H1 (cell line): ENCODE measurements around the gene DGKZ. TPM values are rescaled to one million over a fixed set of nuclear protein-coding genes. Genes with fewer than 3 reads are reported as not detected.

Source experiments
- CTCF ChIA-PET: fragments of 300-600 bp; sonication (Branson Sonifier 250); formaldehyde crosslinking; loops from one replicate; lab custom pipeline; 2021; ENCODE audit not compliant: partially characterized antibody; lab: Charles Lee
- POLR2A ChIA-PET: fragments of 300-600 bp; sonication (Branson Sonifier 250); formaldehyde crosslinking; loops from one replicate; lab custom pipeline; 2021; ENCODE audit warnings: inconsistent platforms; ENCODE audit not compliant: partially characterized antibody; lab: Charles Lee
- DNase-seq, 2 experiments: peaks; one replicate each; pipeline versions ENCODE4 v3.0.0 to v3.0.0-alpha.2; 2010 to 2022; ENCODE audit warnings: low spot score in 2 of 2, low read depth in 1 of 2, mixed read lengths in 1 of 2
- FAIRE-seq: peaks from 2 replicates; lab custom pipeline; 2011; peaks lifted over from hg19 to GRCh38; lab: Jason Lieb, UNC
- H2AFZ ChIP-seq: 2 replicates; pipeline ENCODE4 v1.8.1; 2012; ENCODE audit warnings: low read length, inconsistent platforms
- H2AK5ac ChIP-seq: 2 replicates; pipeline ENCODE4 v1.6.1; 2013; ENCODE audit warnings: low read depth, low read length
- H2BK120ac ChIP-seq: replicated peaks from 2 replicates; pipeline ENCODE3; 2013; ENCODE audit warnings: low read depth, low read length, inconsistent platforms
- H2BK12ac ChIP-seq: 2 replicates; pipeline ENCODE4 v1.6.1; 2013; ENCODE audit warnings: low read depth, low read length
- H2BK15ac ChIP-seq: 2 replicates; pipeline ENCODE4 v1.6.1; 2013; ENCODE audit warnings: low read length
- H2BK20ac ChIP-seq: 2 replicates; pipeline ENCODE4 v1.6.1; 2013; ENCODE audit warnings: low read length
- H2BK5ac ChIP-seq: 2 replicates; pipeline ENCODE4 v1.6.1; 2013; ENCODE audit warnings: low read depth, low read length
- H3K14ac ChIP-seq: 2 replicates; pipeline ENCODE4 v1.6.1; 2013; ENCODE audit warnings: inconsistent platforms; ENCODE audit not compliant: insufficient read length
- H3K18ac ChIP-seq: 2 replicates; pipeline ENCODE4 v1.6.1; 2013; ENCODE audit warnings: low read length; ENCODE audit errors: extremely low read depth
- H3K23ac ChIP-seq: 2 replicates; pipeline ENCODE4 v1.6.1; 2013; ENCODE audit warnings: inconsistent platforms; ENCODE audit not compliant: insufficient read length
- H3K23me2 ChIP-seq: 2 replicates; pipeline ENCODE4 v1.6.1; 2013; ENCODE audit warnings: low read depth, low read length
- H3K27ac ChIP-seq: 2 replicates; pipeline ENCODE4 v1.6.1; 2011; ENCODE audit warnings: low read depth, low read length, inconsistent platforms
- H3K27me3 ChIP-seq, 4 experiments: replicated peaks in 1 of 4; 1 replicate in 1 of 4; 2 replicates in 3 of 4; pipeline versions ENCODE4 v1.6.1 to v1.8.1; 2011 to 2013; ENCODE audit warnings: low read length in 3 of 4, mild to moderate bottlenecking in 3 of 4, inconsistent platforms in 2 of 4, mixed read lengths in 2 of 4, moderate library complexity in 1 of 4; ENCODE audit not compliant: control insufficient read depth in 3 of 4, insufficient read depth in 3 of 4; ENCODE audit errors: extremely low read depth in 1 of 4
- H3K36me3 ChIP-seq, 4 experiments: 2 replicates each; pipeline versions ENCODE4 v1.6.1 to v1.8.1; 2011 to 2013; ENCODE audit warnings: mild to moderate bottlenecking in 4 of 4, low read length in 3 of 4, moderate library complexity in 2 of 4, control low read depth in 1 of 4, inconsistent platforms in 1 of 4; ENCODE audit not compliant: insufficient read depth in 4 of 4, control insufficient read depth in 2 of 4
- H3K4ac ChIP-seq: replicated peaks from 2 replicates; pipeline ENCODE3; 2013; ENCODE audit warnings: low read length, low read depth, mixed read lengths, inconsistent platforms; ENCODE audit not compliant: insufficient read length
- H3K4me1 ChIP-seq, 4 experiments: replicated peaks in 1 of 4; 1 replicate in 1 of 4; 2 replicates in 3 of 4; pipeline versions ENCODE4 v1.6.1 to v1.8.1; 2011 to 2013; ENCODE audit warnings: low read length in 3 of 4, inconsistent platforms in 2 of 4, mixed read lengths in 1 of 4; ENCODE audit not compliant: insufficient read depth in 4 of 4, control insufficient read depth in 3 of 4
- H3K4me2 ChIP-seq, 2 experiments: 2 replicates each; pipeline versions ENCODE4 v1.6.1 to v1.8.1; 2011 to 2013; ENCODE audit warnings: low read depth in 2 of 2, low read length in 2 of 2, control low read depth in 1 of 2, inconsistent platforms in 1 of 2, mild to moderate bottlenecking in 1 of 2; ENCODE audit not compliant: insufficient read depth in 1 of 2
- H3K4me3 ChIP-seq, 4 experiments: fragments of 200-600, 300-600 bp in 1 of 4; sonication (generic), shearing (Covaris generic), sonication (Bioruptor Twin) in 1 of 4; 2 replicates each; pipeline versions ENCODE4 v1.5.1 to v1.8.1; 2011 to 2016; ENCODE audit warnings: low read length in 4 of 4, low read depth in 3 of 4, control low read depth in 2 of 4, inconsistent platforms in 2 of 4, mild to moderate bottlenecking in 2 of 4, mixed read lengths in 1 of 4, moderate library complexity in 1 of 4; ENCODE audit not compliant: insufficient read depth in 2 of 4; ENCODE audit errors: extremely low read depth in 1 of 4
- H3K56ac ChIP-seq: replicated peaks from 2 replicates; pipeline ENCODE3; 2013; ENCODE audit warnings: low read depth, mild to moderate bottlenecking, mixed read lengths, low read length, inconsistent platforms; ENCODE audit not compliant: insufficient read length
- H3K79me1 ChIP-seq: 2 replicates; pipeline ENCODE4 v1.6.1; 2013; ENCODE audit warnings: low read depth, low read length, control low read depth
- H3K79me2 ChIP-seq, 2 experiments: 2 replicates each; pipeline versions ENCODE4 v1.6.1 to v1.8.1; 2012 to 2013; ENCODE audit warnings: low read length in 2 of 2, mild to moderate bottlenecking in 2 of 2, inconsistent platforms in 1 of 2; ENCODE audit not compliant: insufficient read depth in 2 of 2, control insufficient read depth in 1 of 2
- H3K9ac ChIP-seq, 4 experiments: replicated peaks in 1 of 4; 1 replicate in 1 of 4; 2 replicates in 3 of 4; pipeline versions ENCODE4 v1.6.1 to v1.8.1; 2011 to 2013; ENCODE audit warnings: low read depth in 3 of 4, low read length in 3 of 4, control low read depth in 2 of 4, mild to moderate bottlenecking in 2 of 4, moderate library complexity in 2 of 4, inconsistent platforms in 1 of 4; ENCODE audit errors: extremely low read depth in 1 of 4
- H3K9me3 ChIP-seq, 2 experiments: 2 replicates each; pipeline versions ENCODE4 v1.6.1 to v1.8.1; 2012 to 2013; ENCODE audit warnings: mild to moderate bottlenecking in 2 of 2, moderate library complexity in 2 of 2, control low read depth in 1 of 2, inconsistent platforms in 1 of 2, low read depth in 1 of 2, low read length in 1 of 2, mixed read lengths in 1 of 2; ENCODE audit not compliant: insufficient read depth in 2 of 2
- H4K20me1 ChIP-seq, 2 experiments: replicated peaks in 1 of 2; 2 replicates each; pipeline versions ENCODE3 to v1.8.1; 2011 to 2013; ENCODE audit warnings: inconsistent platforms in 2 of 2, low read length in 2 of 2, mild to moderate bottlenecking in 1 of 2; ENCODE audit not compliant: insufficient read depth in 2 of 2, control insufficient read depth in 1 of 2
- H4K5ac ChIP-seq: 2 replicates; pipeline ENCODE4 v1.6.1; 2013; ENCODE audit warnings: low read length, low read depth, mixed read lengths, inconsistent platforms; ENCODE audit not compliant: insufficient read length
- H4K8ac ChIP-seq: 2 replicates; pipeline ENCODE4 v1.8.0; 2013; ENCODE audit warnings: mild to moderate bottlenecking, moderate library complexity, low read length, inconsistent platforms; ENCODE audit not compliant: insufficient read depth; ENCODE audit errors: extremely low read depth
- H4K91ac ChIP-seq: replicated peaks from 2 replicates; pipeline ENCODE3; 2013; ENCODE audit warnings: low read length, mixed read lengths, inconsistent platforms; ENCODE audit not compliant: insufficient read length
- ASH2L ChIP-seq: fragments of 200-600, 300-600 bp; sonication (generic); IDR thresholded peaks from one replicate; pipeline ENCODE4 v1.7.1; 2017; ENCODE audit warnings: low read length
- GTF2F1 ChIP-seq: IDR thresholded peaks from 2 replicates; pipeline ENCODE4 v1.6.1; 2012; ENCODE audit warnings: low read depth, low read length, improper control_type of control experiment, borderline replicate concordance
- KDM5A ChIP-seq: fragments of 200-600 bp; IDR thresholded peaks from 2 replicates; pipeline ENCODE4 v1.7.1; 2012; ENCODE audit warnings: mild to moderate bottlenecking, low read length, inconsistent platforms, mixed read lengths
- WGBS, 2 experiments: shearing (Covaris generic) in 1 of 2; methylation state at CpG; one replicate each; pipeline versions ENCODE4 v1.1.6 to v1.1.7; 2013 to 2015; ENCODE audit warnings: low lambda C conversion rate in 2 of 2, mixed read lengths in 2 of 2, inconsistent platforms in 1 of 2, low coverage in 1 of 2, missing lambda C conversion rate in 1 of 2; ENCODE audit not compliant: insufficient replicate concordance in 2 of 2, insufficient coverage in 1 of 2, insufficient read length in 1 of 2; ENCODE audit errors: extremely low coverage in 1 of 2, missing lambda C conversion rate in 1 of 2; 5-methylcytosine and 5-hydroxymethylcytosine counted together
- polyA plus RNA-seq, 7 experiments: library from polyadenylated mRNA; depleted of rRNA in 3 of 7; stranded (reverse) in 5 of 7; unstranded in 2 of 7; fragments of >200 nt in 5 of 7; fragments of 200-250 nt in 2 of 7; gene quantifications; 1 replicate in 5 of 7; 2 replicates in 1 of 7; 4 replicates in 1 of 7; pipeline versions ENCODE4 v1.2.1 to v1.2.3, GENCODE V29; 2011 to 2013; ENCODE audit warnings: missing spikeins in 2 of 7, mixed read lengths in 2 of 7
- total RNA-seq: library from RNA; stranded (reverse); fragmentation: NEBNext Ultra II Directional; extraction: Animal tissue kit (Norgen Biotek cat#: 25700); gene quantifications from 2 replicates; pipeline ENCODE4 v1.2.1, GENCODE V29; 2021

Gene DGKZ
- total and polyA plus RNA-seq, 2 of the 8 experiments (the other 6 are each of a cell fraction or from before 2014, with no cell fraction given) = 84.4 to 184 TPM

DNA sequence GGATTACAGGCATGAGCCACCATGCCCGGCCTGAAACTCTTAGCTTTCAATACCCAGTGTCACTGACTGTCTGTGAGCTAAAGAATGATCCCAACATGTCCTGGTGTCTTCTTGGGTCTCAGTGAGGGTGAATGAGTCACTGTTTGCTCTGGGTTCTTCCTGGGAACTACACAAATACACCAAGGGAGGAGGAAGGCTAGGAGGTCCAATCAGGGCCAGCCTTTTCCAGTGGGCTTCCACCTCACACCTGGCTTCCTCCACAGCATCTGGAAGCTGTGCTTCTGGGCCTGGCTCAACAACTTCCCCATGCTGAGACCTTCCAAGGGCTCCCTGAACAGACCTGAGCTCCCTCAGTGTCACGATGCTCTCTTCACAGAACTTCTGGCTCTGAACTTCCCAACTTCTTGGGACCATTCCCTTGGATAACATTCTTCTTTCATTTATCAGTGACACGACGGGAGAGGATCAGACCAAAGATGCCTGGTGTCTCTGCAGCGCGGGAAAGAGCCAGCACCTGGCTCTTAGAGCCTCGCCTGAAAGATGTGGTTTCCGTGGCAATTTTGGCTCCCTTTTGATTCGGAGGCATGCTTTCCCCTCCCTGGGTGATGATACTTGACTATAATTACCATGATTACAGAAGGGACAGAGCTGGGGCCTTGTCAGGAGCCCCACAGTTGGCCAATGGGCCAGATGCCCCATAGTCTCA lies 66.7 kb downstream of the DGKZ start:
- Histone ChIP-seq H2AFZ (no peak overlapping the region), H3K4me3 (no peak overlapping the region), H3K79me1 (no peaks in the 10 kb centered on the region), H2BK15ac (no peak overlapping the region), H3K36me3 (peaks cover 0 to 3% (median 1%) of the 10 kb centered on the region in 4 experiments; a peak in 5 of 8 replicates), H3K18ac (no peak overlapping the region), H4K8ac (peak overlapping the region; percentile 1; the same call in 1 of the 2 replicates), H3K27ac (no peak overlapping the region), H3K27me3 (no peaks in the 10 kb centered on the region), H2BK20ac (no peak overlapping the region), H3K14ac (no peak overlapping the region), H3K4me2 (no peak overlapping the region), H3K9me3 (no peaks in the 10 kb centered on the region), H3K4ac (no peak overlapping the region), H3K79me2 (no peaks in the 10 kb centered on the region), H4K5ac (no peak overlapping the region), H4K91ac (no peak overlapping the region), H2BK5ac (no peak overlapping the region), H3K23ac (no peak overlapping the region), H3K9ac (no peak overlapping the region), H3K23me2 (no peaks in the 10 kb centered on the region), H2BK120ac (no peak overlapping the region), H2BK12ac (no peak overlapping the region), H4K20me1 (no peaks in the 10 kb centered on the region), H2AK5ac (no peak overlapping the region), H3K4me1 (peaks cover 0 to 4% (median 0%) of the 10 kb centered on the region in 4 experiments; a peak in 1 of 7 replicates), H3K56ac (no peak overlapping the region)
- POLR2A ChIA-PET = no interaction called here
- 98% methylated on average over 9 of the region's 9 CpGs; no CpG with 5 or more reads in 1 of the 2 experiments for WGBS, 2 experiments
- CTCF ChIA-PET = interaction anchor here (0.7 to 3.1 kb wide), 12 partner anchors 8 to 118 kb away, joined by 3 to 17 read pairs (median 4); partner anchors contain the start of gene CHRM4
- DNase-seq = no peak
- TF ChIP-seq GTF2F1 (no peak), KDM5A (no peak), ASH2L (no peak)
- no peak for FAIRE-seq
